Neural cell (in vitro differentiated cells): ENCODE results near the gene ATF6. TPM values are rescaled to one million over a fixed set of nuclear protein-coding genes. Genes with fewer than 3 reads are reported as not detected.

Experiments
- H2AFZ ChIP-seq: fragments of 200-600, 300-800 bp; sonication (generic), shearing (Covaris generic); 2 replicates; pipeline ENCODE4 v1.6.0; 2014; ENCODE audit warnings: low read depth, mild to moderate bottlenecking, antibody characterized with exemption, low read length, moderate library complexity
- H3F3A ChIP-seq: fragments of 200-600 bp; shearing (Covaris generic); 2 replicates; pipeline ENCODE4 v1.6.1; 2016; ENCODE audit warnings: mild to moderate bottlenecking, moderate library complexity, mixed read lengths, antibody characterized with exemption, low read length; ENCODE audit not compliant: insufficient read depth, poor library complexity, severe bottlenecking
- H3K27ac ChIP-seq: fragments of 200-600, 300-800 bp; sonication (generic), shearing (Covaris generic); 2 replicates; pipeline ENCODE4 v1.5.1; 2014; ENCODE audit warnings: mild to moderate bottlenecking, low read length, moderate library complexity
- H3K27me3 ChIP-seq: fragments of 300-800, 200-600 bp; sonication (generic), shearing (Covaris generic); 2 replicates; pipeline ENCODE4 v1.6.0; 2014; ENCODE audit warnings: mild to moderate bottlenecking, low read depth, low read length, moderate library complexity; ENCODE audit not compliant: insufficient read depth
- H3K36me3 ChIP-seq: fragments of 300-800, 200-600 bp; sonication (generic), shearing (Covaris generic); 2 replicates; pipeline ENCODE4 v1.5.1; 2014; ENCODE audit warnings: mild to moderate bottlenecking, antibody characterized with exemption, low read length, moderate library complexity; ENCODE audit not compliant: insufficient read depth
- H3K4me2 ChIP-seq: fragments of 300-800, 200-600 bp; sonication (generic), shearing (Covaris generic); 2 replicates; pipeline ENCODE4 v1.6.0; 2014; ENCODE audit warnings: mild to moderate bottlenecking, low read length
- H3K4me3 ChIP-seq: fragments of 300-800, 200-600 bp; sonication (generic), shearing (Covaris generic); 2 replicates; pipeline ENCODE4 v1.5.1; 2014; ENCODE audit warnings: mild to moderate bottlenecking, low read length, moderate library complexity
- H3K79me2 ChIP-seq: fragments of 200-600 bp; shearing (Covaris generic); replicated peaks from 2 replicates; pipeline ENCODE4 v1.6.0; 2014; ENCODE audit warnings: mild to moderate bottlenecking, low read length, moderate library complexity; ENCODE audit not compliant: insufficient read depth
- H3K9ac ChIP-seq: fragments of 300-800, 200-600 bp; sonication (generic), shearing (Covaris generic); 2 replicates; pipeline ENCODE4 v1.6.1; 2016; ENCODE audit warnings: mild to moderate bottlenecking, low read length, mixed read lengths
- H3K9me2 ChIP-seq: fragments of 200-600 bp; shearing (Covaris generic); 2 replicates; pipeline ENCODE4 v1.6.1; 2016; ENCODE audit warnings: mild to moderate bottlenecking, low read length, mixed read lengths; ENCODE audit not compliant: insufficient read depth
- H3K9me3 ChIP-seq: fragments of 200-600, 300-800 bp; sonication (generic), shearing (Covaris generic); 2 replicates; pipeline ENCODE4 v1.6.1; 2016; ENCODE audit warnings: mild to moderate bottlenecking, mixed run types, low read length, moderate library complexity, mixed read lengths
- H4K20me1 ChIP-seq: fragments of 200-600 bp; shearing (Covaris generic); 2 replicates; pipeline ENCODE4 v1.6.1; 2016; ENCODE audit warnings: mild to moderate bottlenecking, mixed run types; ENCODE audit not compliant: insufficient read depth
- EP300 ChIP-seq: fragments of 450-650 bp; conservative IDR thresholded peaks from 2 replicates; pipeline ENCODE4 v1.6.1; 2014; ENCODE audit warnings: antibody characterized with exemption, mild to moderate bottlenecking, moderate library complexity; ENCODE audit not compliant: poor library complexity, severe bottlenecking
- MXI1 ChIP-seq: fragments of 450-650 bp; conservative IDR thresholded peaks from 2 replicates; pipeline ENCODE4 v1.6.1; 2014; ENCODE audit warnings: antibody characterized with exemption, mild to moderate bottlenecking; ENCODE audit not compliant: poor library complexity, severe bottlenecking
- POLR2AphosphoS5 ChIP-seq: IDR thresholded peaks from 2 replicates; pipeline ENCODE4 v1.6.1; 2012
- RAD21 ChIP-seq: fragments of 450-650 bp; conservative IDR thresholded peaks from 2 replicates; pipeline ENCODE4 v1.6.1; 2014; ENCODE audit warnings: antibody characterized with exemption, mild to moderate bottlenecking, moderate library complexity
- SMC3 ChIP-seq: fragments of 450-650 bp; conservative IDR thresholded peaks from 2 replicates; pipeline ENCODE4 v1.6.1; 2014; ENCODE audit warnings: antibody characterized with exemption, mild to moderate bottlenecking, moderate library complexity; ENCODE audit not compliant: poor library complexity
- TAF1 ChIP-seq: IDR thresholded peaks from 2 replicates; pipeline ENCODE4 v1.6.1; 2012; ENCODE audit warnings: low read depth
- polyA plus RNA-seq: library from polyadenylated mRNA; depleted of rRNA; stranded (reverse); fragments of >200 nt; gene quantifications from 2 replicates; pipeline ENCODE4 v1.2.3, GENCODE V29; 2014
- TF ChIP-seq, protein P1 (sequence below): IDR thresholded peaks from 2 replicates; pipeline ENCODE4 v1.6.1; 2012; ENCODE audit warnings: borderline replicate concordance

Gene ATF6
- polyA plus RNA-seq, 1 donor from 2014 or later = 16.6 TPM

DNA sequence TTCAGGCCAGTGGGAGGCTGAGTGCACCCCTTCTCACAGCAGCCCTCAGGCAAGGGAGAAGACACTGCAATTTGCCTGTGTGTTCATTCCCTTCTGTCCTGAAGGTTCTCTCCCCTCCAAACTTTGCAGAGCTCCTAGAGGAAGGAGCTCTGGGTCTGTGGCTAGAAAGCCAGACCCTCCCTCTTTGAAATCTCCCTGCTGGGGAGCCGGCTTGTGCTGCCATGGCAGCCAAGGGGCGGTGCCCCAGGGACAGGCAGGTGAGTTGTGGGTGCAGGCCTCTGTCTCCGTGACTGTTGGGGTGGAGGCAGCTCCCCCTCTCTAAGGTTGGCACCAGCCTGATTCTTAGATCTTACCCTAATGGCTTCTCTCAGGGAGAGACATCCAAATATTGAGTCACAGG lies 204.5 kb downstream of the ATF6 start:
- TF ChIP-seq, protein P1, sequence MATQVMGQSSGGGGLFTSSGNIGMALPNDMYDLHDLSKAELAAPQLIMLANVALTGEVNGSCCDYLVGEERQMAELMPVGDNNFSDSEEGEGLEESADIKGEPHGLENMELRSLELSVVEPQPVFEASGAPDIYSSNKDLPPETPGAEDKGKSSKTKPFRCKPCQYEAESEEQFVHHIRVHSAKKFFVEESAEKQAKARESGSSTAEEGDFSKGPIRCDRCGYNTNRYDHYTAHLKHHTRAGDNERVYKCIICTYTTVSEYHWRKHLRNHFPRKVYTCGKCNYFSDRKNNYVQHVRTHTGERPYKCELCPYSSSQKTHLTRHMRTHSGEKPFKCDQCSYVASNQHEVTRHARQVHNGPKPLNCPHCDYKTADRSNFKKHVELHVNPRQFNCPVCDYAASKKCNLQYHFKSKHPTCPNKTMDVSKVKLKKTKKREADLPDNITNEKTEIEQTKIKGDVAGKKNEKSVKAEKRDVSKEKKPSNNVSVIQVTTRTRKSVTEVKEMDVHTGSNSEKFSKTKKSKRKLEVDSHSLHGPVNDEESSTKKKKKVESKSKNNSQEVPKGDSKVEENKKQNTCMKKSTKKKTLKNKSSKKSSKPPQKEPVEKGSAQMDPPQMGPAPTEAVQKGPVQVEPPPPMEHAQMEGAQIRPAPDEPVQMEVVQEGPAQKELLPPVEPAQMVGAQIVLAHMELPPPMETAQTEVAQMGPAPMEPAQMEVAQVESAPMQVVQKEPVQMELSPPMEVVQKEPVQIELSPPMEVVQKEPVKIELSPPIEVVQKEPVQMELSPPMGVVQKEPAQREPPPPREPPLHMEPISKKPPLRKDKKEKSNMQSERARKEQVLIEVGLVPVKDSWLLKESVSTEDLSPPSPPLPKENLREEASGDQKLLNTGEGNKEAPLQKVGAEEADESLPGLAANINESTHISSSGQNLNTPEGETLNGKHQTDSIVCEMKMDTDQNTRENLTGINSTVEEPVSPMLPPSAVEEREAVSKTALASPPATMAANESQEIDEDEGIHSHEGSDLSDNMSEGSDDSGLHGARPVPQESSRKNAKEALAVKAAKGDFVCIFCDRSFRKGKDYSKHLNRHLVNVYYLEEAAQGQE = no peak
- TF ChIP-seq SMC3 (no peak), EP300 (no peak), POLR2AphosphoS5 (no peak), RAD21 (no peak)

DNA sequence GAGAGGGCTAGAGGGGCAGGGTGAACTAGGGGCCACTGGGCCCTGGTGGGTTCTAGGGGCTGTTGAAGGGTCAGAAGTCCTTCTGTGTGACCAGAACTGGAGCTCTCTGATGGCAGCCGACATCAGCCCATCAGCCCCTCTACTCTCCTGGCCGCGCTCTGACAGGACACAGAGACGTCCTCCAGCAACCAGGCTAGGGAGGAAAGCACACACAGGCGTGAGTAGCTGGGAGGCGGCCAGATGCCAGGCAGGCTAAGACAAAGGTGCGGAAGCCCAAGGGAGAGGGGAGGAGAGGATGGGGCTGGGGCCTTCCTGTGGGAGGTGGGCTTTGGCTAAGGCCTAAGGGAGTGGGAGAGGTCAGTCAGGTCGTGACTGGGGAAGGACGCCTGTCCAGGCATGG lies 206.7 kb downstream of the ATF6 start:
- H3K27me3 ChIP-seq = no peaks in the 10 kb centered on the region
- H3K9me3 ChIP-seq = no peaks in the 10 kb centered on the region
- H3K4me3 ChIP-seq = no peak overlapping the region
- no peaks in the 10 kb centered on the region for H3K9me2 ChIP-seq
- no peaks in the 10 kb centered on the region for H3K36me3 ChIP-seq
- no peaks in the 10 kb centered on the region for H3K79me2 ChIP-seq
- no peaks in the 10 kb centered on the region for H3F3A ChIP-seq
- H4K20me1 ChIP-seq = no peaks in the 10 kb centered on the region
- TF ChIP-seq MXI1 = no peak
- TF ChIP-seq EP300 = no peak
- TF ChIP-seq TAF1 = no peak
- H3K27ac ChIP-seq = no peak overlapping the region
- no peak overlapping the region for H3K4me2 ChIP-seq
- H2AFZ ChIP-seq = no peak overlapping the region
- no peak overlapping the region for H3K9ac ChIP-seq

More for the DNA sequence above, 204.5 kb downstream of the ATF6 start:
- Histone ChIP-seq H3F3A (no peaks in the 10 kb centered on the region), H4K20me1 (no peaks in the 10 kb centered on the region), H3K36me3 (no peaks in the 10 kb centered on the region), H3K9me2 (no peaks in the 10 kb centered on the region), H3K9me3 (no peaks in the 10 kb centered on the region), H3K4me3 (no peak overlapping the region), H3K9ac (no peak overlapping the region), H3K27ac (no peak overlapping the region), H2AFZ (no peak overlapping the region), H3K79me2 (no peaks in the 10 kb centered on the region), H3K27me3 (no peaks in the 10 kb centered on the region), H3K4me2 (no peak overlapping the region)

DNA sequence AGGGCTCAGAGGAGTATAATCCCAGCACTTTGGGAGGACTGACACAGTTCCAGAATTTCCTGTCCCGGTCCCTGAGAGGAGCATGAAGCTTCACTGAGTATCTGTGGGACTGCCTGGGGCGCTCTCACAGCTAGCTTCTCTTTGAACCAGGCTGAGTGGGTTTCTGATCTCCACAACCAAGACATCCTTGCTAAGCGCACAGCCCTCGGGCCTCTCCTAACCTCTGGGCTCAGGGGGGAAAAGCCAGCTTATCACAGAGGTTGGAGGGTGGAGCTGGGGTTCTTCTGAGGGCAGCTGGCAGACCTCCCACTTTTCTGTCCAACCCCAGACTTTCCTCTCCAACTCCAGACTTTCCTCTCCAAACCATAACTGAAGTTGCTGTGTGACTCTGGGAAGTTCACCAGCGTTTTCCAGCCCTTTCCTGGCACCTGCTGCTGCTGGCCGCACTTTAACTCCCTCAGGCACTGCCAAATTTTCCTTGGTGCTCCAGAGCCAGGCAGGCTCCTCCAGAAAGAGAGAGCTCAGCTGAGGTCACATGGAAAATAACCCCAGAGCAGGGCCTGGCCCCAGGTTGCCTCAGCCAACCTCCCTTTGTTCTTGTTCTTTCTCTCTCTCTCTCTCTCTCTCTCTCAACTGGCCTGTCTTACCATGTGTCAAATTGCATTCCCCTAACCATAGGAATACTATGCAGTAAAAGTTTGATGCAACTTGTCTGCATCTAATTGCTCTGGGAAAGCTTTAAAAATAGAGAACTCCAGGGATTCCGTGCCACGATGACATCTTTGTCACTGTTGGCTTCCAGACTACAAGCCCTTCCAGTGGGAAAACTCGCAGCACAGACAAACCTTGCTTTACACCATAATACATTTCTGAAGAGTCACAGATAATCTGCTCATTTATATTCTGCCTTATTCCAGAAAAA lies 208.1 kb downstream of the ATF6 start:
- Histone ChIP-seq H3K9me3 (no peaks in the 10 kb centered on the region), H3K4me2 (no peak overlapping the region), H3K27ac (no peak overlapping the region), H3K4me3 (no peak overlapping the region), H3K36me3 (no peaks in the 10 kb centered on the region), H2AFZ (no peak overlapping the region), H3K27me3 (no peaks in the 10 kb centered on the region), H3F3A (no peaks in the 10 kb centered on the region), H3K79me2 (no peaks in the 10 kb centered on the region), H4K20me1 (no peaks in the 10 kb centered on the region), H3K9me2 (no peaks in the 10 kb centered on the region), H3K9ac (no peak overlapping the region)
- TF ChIP-seq SMC3 = no peak
- TF ChIP-seq, protein P1 = no peak
- TF ChIP-seq MXI1 = no peak
